Measurements from ENCODE around the gene NUP133.
"Not testable (repeated sequence)": the region's sequence is repeated elsewhere in the genome, so short reads cannot be mapped to it uniquely, and the experiment has no call there.

Gene NUP133

DNA sequence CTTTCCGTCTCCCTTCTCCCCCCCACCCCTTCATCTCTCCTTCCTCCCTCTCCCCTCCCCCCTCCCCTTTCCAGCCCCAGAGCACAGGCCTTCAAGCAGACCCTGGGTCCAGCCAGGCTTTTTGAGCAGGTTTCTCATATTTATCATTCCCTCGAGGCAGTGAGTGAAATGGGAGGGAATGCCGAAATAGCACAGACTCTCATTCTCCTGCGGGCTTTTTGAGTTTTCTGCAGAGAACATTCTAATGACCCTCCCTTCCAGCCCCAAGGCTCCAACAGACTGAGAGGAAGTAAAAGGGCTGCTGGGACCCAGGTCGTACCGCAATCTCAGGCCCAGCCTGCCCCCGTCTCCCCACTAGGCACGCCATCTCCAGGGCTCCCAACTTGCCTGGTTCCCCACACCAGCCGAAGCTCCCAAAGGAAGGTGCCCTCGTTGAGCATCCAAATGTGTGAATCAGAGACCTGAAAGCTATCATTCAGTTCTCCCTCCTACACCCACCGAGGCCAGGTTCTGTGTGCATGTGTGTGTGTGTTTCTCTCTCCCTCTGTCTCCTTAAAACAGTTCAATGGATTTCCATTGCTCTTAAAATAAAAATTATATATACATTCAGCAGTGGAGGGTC is 96.6 kb downstream of the NUP133 start:
- no peak for DNase-seq

DNA sequence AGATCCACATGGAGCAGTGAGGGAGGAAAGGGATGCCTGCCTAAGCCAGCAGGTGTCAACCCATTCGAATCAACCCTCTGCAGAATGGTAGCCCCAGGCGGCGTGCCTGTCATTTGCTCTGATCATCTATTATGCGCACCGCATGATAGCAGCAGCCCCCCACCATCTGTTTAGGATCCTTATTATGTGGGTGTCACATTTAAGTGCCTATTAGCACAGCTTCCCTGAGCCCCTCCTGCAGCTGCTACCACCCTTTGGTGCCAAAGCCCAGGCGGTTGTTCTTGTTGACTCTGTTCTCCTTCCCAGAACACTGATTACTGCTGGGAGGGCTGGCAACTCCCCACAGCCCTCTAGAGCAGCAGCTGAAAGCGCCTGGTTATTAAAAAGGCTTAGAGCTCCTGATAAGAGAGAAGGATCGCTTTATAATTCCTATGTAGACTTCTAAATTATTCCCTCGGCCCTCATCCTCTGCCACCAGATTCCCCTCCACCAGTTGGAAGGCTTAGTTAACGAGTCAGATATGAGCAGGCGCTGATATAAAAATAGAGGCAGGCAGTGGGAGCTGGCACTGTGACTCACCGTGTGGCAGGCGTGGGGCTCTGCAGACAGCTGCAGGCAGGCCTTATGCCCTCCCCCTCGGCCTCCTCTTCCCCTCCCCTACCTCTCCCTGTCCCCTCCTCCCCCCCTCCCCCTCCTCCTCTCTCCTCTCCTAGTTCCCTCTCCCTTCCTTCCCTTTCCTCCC is 97.3 kb downstream of the NUP133 start:
- peak; percentile 89 for DNase-seq

DNA sequence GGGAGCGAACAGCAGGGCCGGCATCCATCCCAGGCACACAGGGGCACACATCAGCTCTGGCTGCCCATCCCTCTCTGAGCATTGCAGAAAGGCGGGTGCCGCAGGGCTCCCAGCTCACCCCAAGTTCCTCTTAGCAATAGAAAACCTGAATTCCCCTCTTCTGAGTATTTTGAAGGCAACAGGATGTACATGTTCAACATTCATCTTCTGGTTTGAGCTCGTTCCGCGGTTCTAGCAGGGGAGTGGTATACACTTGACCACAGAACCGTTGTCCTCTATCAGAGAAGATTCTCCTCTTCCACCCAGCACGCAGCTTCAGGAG is 97.8 kb downstream of the NUP133 start:
- no peak for DNase-seq

DNA sequence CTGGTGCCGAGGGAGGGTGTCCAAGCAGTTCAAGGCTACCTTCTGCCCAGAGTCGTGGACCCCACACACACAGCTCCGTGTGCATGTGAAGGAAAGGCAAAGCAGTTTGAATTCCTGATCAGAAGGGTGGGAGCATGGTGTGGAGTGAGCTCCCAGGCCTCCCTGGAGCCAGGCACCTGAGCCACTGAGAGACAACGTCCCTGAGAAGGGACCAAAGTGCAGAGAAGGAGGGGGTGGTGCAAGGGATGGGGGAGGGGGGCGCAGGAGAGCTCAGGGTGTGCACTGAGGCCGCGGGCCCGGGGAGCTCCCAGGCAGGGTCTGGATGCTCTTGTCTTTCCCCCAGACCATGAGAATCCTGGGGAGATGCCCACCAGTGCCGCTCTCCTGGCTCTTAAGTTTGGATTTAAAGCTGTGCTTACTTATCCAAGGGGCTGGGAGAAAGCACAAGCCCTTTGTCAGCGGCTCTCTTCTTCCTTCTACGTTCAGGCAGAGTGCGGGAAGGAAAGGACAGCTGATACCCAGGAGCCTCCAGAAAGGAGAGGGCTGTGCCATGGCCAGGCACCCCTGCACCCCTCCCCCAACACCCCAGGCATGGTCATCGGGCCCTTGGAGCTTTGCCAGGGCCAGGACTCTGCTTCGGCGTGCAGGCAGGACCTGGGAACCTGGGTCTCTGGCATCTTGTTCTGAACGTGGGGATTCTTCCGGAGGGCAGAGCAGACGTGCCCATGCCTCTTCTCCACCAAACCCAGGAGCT is 98.3 kb downstream of the NUP133 start:
- peak; percentile 42 for DNase-seq

DNA sequence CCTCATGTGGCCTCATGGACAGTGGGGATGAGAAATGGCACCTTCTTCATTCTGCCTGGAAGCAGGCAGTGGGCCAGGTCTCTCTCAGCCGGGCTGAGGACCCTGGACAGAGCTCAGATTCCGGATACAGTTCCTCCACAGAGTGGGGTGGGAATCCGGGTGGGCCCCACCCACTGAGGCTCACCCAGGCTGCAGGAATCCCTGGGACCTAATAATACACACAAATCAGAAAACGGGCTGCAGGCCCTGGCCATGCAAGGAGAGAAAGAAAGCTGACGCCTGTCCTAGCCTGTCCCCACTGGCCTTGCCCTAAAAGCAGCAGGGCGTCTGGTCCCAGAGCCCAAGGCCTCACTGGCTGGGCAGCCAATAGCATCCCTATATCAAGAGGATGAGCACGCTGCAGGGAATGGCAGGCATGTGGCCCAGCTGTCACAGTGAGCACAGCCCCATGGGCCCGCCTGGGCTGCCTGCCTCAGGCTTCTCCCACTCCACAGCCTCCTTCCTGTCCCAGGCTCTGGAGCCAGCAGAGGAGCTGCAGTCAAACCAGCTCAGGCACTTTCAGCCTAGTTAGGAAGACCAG is 99.6 kb downstream of the NUP133 start:
- DNase-seq = peak; percentile 29

DNA sequence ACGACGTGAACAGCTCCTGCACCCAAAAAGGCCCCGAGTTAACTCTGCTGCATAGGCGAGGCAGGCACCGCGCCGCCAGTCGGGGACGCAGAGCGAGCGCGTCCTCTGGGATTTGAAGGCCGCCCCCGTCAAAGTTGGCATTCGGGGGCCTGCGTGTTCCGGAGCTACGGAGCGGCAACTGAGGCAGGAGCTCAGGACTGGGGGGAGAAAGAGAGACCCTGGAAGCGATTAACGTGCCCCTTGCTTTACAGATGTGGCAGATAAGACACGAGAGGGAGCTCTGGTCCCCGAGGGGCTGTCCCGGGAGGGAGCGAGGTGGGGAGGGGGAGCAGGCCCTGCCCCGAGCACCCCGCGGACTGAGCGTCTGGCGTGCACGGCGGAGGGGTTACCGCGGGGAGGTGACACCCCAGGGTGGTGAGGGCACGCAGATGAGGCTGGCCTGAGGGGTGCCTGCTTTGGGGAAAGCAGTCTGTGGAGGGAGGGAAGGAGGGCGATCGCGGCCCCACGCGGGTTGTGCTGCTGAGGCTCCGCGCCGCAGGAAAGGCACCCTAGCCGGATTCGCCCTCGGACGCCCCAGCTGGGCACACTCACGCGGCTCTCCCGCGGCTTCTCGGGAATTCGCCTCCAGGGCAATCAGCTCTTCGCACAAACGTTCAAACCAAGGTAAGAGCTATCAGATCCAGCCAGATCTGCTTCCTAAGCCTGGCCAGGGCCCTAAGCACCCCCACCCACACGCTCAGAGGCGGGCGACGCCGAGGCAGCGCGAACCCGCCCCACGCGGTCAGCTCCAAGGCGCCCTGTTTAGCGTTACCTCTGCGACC is 100.7 kb downstream of the NUP133 start:
- no peak for DNase-seq

DNA sequence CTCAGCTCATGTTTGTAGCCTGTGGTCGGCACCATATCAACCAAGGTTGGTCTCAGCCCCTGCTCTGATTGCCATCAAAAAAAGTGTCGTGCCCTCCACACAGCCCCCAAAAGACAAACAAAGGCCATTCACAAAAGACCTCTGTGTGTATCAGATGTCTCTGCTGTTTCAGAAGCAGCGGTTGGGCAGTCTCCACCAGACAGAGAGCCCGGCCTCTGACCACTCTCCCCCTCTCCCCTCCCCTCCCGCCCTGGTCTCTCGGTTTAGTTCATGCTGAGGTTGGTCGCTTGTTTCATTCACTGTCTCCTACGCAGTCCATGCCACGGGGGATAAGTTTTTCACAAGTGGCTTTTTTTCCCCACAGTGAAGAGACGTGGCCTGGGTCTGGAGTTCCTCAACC is 101.3 kb downstream of the NUP133 start:
- no peak for DNase-seq

DNA sequence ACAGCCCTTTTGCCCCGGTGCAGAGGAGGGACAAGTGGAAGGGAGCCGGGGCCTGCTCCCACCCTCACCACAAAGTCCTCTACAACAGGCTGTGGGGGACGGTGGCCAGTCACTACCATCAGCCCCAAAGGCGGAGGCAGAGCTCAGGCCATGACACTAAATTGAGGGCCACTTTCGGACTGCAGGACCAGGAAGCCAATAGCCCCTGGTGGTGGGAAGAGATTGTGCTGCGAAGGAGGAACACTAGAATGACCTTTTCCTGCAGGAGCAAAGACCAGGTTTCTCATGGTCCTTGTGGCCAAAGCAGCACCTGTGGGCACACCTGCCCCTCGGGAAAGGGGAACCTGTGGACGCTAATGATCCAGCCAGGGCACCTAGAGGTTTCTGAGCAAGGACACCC is 104.6 kb downstream of the NUP133 start:
- DNase-seq = no peak

DNA sequence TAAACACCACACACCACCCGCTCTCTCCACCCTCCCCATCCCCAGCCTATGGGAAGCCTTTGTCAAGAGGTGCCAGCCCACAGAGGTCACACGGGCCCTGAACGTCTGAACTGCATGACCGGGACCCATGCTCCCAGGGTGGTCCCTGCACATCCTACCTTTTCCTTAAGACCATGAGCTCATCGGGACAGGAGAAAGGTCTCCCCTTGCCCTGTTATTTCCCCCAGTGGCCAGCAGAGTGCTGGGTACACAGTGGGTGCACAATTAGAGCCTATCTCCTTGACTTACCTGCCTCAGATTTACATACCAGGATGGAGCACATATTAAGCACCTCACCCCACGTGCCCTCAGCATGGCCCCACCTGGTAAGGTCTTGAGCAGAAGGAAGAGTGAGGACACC is 105.1 kb downstream of the NUP133 start:
- no peak for DNase-seq

DNA sequence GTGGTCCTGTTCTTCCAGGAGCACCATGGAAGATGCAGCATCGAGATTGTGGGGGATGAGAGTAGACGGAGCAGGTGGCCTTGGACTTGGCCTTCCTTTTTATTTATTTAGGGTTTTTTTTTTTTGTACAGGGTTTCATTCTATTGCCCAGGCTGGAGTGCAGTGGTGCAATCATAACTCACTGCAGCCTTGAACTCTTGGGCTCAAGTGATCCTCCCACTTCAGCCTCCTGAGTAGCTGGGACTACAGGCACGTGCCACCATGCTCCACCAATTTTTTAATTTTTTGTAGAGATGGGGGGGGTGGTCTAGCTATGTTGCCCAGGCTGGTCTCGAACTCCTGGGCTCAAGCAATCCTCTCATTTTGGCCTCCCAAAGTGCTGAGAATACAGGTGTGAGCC is 105.8 kb downstream of the NUP133 start:
- not testable (repeated sequence) for DNase-seq

DNA sequence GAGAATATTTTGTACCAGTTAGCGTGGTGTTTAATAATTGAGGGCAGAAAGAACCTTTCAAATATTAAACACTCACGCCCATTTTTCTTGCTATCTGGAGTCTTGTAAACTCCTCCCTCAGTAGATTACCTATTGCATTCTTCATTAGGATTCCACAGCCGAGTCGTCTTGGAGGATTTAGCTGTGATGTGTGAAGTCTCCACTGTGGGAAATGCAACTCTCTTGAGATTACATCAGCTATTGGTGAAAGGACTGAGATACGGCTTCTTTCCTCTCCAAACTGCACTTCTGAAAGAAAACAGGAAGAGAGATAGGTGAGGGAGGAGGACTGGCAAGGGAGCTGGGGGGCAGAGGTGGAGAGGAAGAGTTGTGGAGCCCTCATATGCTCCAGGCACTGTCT is 110.4 kb downstream of the NUP133 start:
- no peak for DNase-seq

DNA sequence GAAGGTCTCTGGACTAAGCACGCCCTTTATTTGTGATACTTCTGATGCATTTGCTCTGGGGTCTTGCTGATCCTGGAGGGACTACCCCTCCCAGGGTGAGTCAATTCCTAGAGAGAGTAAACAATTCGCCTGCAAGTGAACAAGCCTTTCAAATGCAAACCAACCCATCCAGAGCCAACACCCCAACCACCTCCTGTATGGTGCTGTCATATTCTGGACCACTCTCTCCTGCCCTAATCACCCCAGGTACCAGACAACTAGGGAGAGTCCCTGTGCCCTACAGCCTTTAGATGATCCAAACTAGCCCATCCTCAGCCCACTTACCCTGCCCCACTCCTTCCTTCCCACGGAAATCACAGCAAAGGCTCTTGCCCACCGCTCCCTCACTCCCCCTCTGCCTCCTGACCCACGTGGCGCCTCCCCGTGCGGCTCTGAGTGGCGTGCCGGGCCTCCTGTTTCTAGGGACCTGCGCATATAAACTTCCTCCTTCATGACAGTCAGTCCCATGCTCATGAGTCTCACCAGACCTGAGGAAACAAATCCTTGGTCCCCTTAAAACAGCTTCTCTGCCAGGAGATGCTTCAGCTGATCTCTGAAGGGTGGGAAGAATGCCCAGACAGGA is 111.4 kb downstream of the NUP133 start:
- DNase-seq = no peak

DNA sequence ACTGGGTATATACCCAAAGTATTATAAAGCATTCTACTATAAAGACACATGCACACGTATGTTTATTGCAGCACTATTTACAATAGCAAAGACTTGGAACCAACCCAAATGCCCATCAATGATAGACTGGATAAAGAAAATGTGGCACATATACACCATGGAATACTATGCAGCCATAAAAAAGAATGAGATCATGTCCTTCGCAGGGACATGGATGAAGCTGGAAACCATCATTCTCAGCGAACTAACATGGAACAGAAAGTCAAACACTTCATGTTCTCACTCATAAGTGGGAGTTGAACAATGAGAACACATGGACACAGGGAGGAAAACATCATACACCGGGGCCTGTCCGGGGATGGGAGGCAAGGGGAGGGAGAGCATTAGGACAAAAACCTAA is 113.6 kb downstream of the NUP133 start:
- not testable (repeated sequence) for DNase-seq

DNA sequence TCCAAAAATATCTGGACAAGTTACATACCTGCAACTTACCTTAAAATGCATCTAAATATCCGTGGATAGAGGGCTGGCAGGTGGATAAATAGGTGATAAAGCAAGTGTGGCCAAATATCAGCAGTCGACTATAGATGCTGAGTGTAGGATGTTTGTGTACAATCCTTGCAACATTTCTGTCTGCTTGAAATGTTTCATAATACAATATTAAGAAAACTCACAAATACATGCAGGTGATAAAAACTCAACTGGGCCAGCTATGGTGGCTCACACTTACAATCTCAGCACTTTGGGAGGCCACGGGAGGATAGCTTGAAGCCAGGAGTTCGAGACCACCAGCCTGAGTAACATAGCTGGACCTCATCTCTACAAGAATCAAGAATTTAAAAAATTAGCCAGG is 115.2 kb downstream of the NUP133 start:
- no peak for DNase-seq

Data from DMS53 (cell line).